HCT116 (cell line): ENCODE results near the gene BHLHE41. TPM values are rescaled to one million over a fixed set of nuclear protein-coding genes. Genes with fewer than 3 reads are reported as not detected.

Source experiments
- ATAC-seq: fragments of 200-7000 bp; cut with Tn5 transposase; 2 replicates; pipeline ENCODE4 v1.9.1; 2020; ENCODE audit warnings: mild to moderate bottlenecking, moderate library complexity
- BruUV-seq: library from RNA; stranded (reverse); fragments of 400-500 nt; replicated peaks from 2 replicates; lab custom pipeline; 2021; lab: Mats Ljungman, UMichigan
- CTCF ChIA-PET: fragments of 300-600 bp; sonication (Branson Sonifier 250); formaldehyde crosslinking; loops from one replicate; lab custom pipeline; 2021; ENCODE audit warnings: antibody characterized with exemption; lab: Charles Lee
- POLR2A ChIA-PET: fragments of 300-600, 350-600 bp; sonication (Branson Sonifier 250); formaldehyde crosslinking; loops from one replicate; lab custom pipeline; 2021; ENCODE audit warnings: antibody characterized with exemption; lab: Charles Lee
- RAD21 ChIA-PET, 2 experiments: fragments of 300-600 bp; sonication (Branson Sonifier 250); formaldehyde crosslinking; loops; one replicate each; lab custom pipeline; 2023; ENCODE audit warnings: low total read pairs in 2 of 2; ENCODE audit not compliant: uncharacterized antibody in 2 of 2, unreplicated experiment in 2 of 2, low non-redundant PET in 1 of 2; lab: Charles Lee
- DNase-seq: peaks from one replicate; pipeline ENCODE4 v3.0.0-alpha.2; 2010; ENCODE audit warnings: low read depth, low spot score
- H2AFZ ChIP-seq: fragments of 200-600 bp; shearing (Covaris generic), sonication (generic); 2 replicates; pipeline ENCODE4 v1.6.1; 2017; ENCODE audit warnings: low read depth, mixed run types, mixed read lengths, antibody characterized with exemption, low read length; ENCODE audit not compliant: poor library complexity, severe bottlenecking
- H3K27ac ChIP-seq: 2 replicates; pipeline ENCODE4 v1.5.1; 2012; ENCODE audit warnings: low read depth, low read length
- H3K27me3 ChIP-seq: fragments of 200-600 bp; sonication (generic); 2 replicates; pipeline ENCODE4 v1.6.1; 2016; ENCODE audit warnings: mixed run types, low read length, mixed read lengths; ENCODE audit not compliant: insufficient read depth
- H3K36me3 ChIP-seq, 2 experiments: fragments of 200-500 bp in 1 of 2; fragments of 200-600 bp in 1 of 2; sonication (Bioruptor generic) in 1 of 2; sonication (generic) in 1 of 2; 2 replicates each; pipeline versions ENCODE4 v1.5.1 to v1.6.1; 2014 to 2016; ENCODE audit warnings: low read length in 2 of 2, inconsistent platforms in 1 of 2, mixed read lengths in 1 of 2, mixed run types in 1 of 2; ENCODE audit not compliant: insufficient read depth in 2 of 2, control insufficient read depth in 1 of 2
- H3K4me1 ChIP-seq, 2 experiments: fragments of 200-600 bp in 1 of 2; sonication (generic) in 1 of 2; 2 replicates each; pipeline versions ENCODE4 v1.5.1 to v1.6.1; 2012 to 2017; ENCODE audit warnings: low read length in 2 of 2, inconsistent platforms in 1 of 2, mild to moderate bottlenecking in 1 of 2, mixed read lengths in 1 of 2, mixed run types in 1 of 2, moderate library complexity in 1 of 2; ENCODE audit not compliant: insufficient read depth in 2 of 2, control insufficient read depth in 1 of 2
- H3K4me2 ChIP-seq: fragments of 200-600 bp; sonication (generic); 2 replicates; pipeline ENCODE4 v1.6.1; 2017; ENCODE audit warnings: mixed run types, low read length, mixed read lengths
- H3K4me3 ChIP-seq, 2 experiments: fragments of 200-600 bp in 1 of 2; sonication (generic) in 1 of 2; replicated peaks in 1 of 2; 2 replicates each; pipeline ENCODE4 v1.5.1; 2011 to 2016; ENCODE audit warnings: low read length in 2 of 2, control low read depth in 1 of 2, low read depth in 1 of 2, mild to moderate bottlenecking in 1 of 2, mixed read lengths in 1 of 2, mixed run types in 1 of 2
- H3K79me2 ChIP-seq: fragments of 200-600 bp; sonication (generic); 2 replicates; pipeline ENCODE4 v1.6.1; 2017; ENCODE audit warnings: mild to moderate bottlenecking, mixed run types, low read length, moderate library complexity, mixed read lengths; ENCODE audit not compliant: insufficient read depth
- H3K9ac ChIP-seq: fragments of 200-600 bp; sonication (generic); 2 replicates; pipeline ENCODE4 v1.6.1; 2016; ENCODE audit warnings: low read length, mixed read lengths
- H3K9me2 ChIP-seq: fragments of 200-600 bp; sonication (generic), shearing (Covaris generic); 2 replicates; pipeline ENCODE4 v1.6.1; 2017; ENCODE audit warnings: mixed run types, mild to moderate bottlenecking, moderate library complexity; ENCODE audit not compliant: insufficient read depth
- H3K9me3 ChIP-seq, 2 experiments: fragments of 200-500 bp in 1 of 2; fragments of 200-600 bp in 1 of 2; sonication (Bioruptor generic) in 1 of 2; sonication (generic) in 1 of 2; 2 replicates each; pipeline ENCODE4 v1.6.1; 2014 to 2017; ENCODE audit warnings: low read length in 2 of 2, mixed read lengths in 2 of 2, inconsistent platforms in 1 of 2, low read depth in 1 of 2, mild to moderate bottlenecking in 1 of 2, mixed run types in 1 of 2, moderate library complexity in 1 of 2; ENCODE audit not compliant: control insufficient read depth in 1 of 2, insufficient read depth in 1 of 2
- H4K20me1 ChIP-seq: fragments of 200-600 bp; sonication (generic), shearing (Covaris generic); 2 replicates; pipeline ENCODE4 v1.6.1; 2017; ENCODE audit warnings: mixed run types, mild to moderate bottlenecking, moderate library complexity; ENCODE audit not compliant: insufficient read depth
- CBX3 ChIP-seq: IDR thresholded peaks from 2 replicates; pipeline ENCODE4 v1.6.1; 2012; ENCODE audit warnings: low read depth
- EGR1 ChIP-seq: IDR thresholded peaks from 2 replicates; pipeline ENCODE4 v1.6.1; 2012; ENCODE audit warnings: low read depth
- ELF1 ChIP-seq: IDR thresholded peaks from 2 replicates; pipeline ENCODE4 v1.6.1; 2012; ENCODE audit warnings: low read depth, borderline replicate concordance
- EZH2 ChIP-seq: fragments of 200-600 bp; sonication (generic); IDR thresholded peaks from 2 replicates; pipeline ENCODE4 v1.6.1; 2017; ENCODE audit warnings: antibody characterized with exemption, mixed run types
- EZH2phosphoT487 ChIP-seq: fragments of 200-600 bp; IDR thresholded peaks from 2 replicates; pipeline ENCODE4 v1.6.1; 2018; ENCODE audit warnings: antibody characterized with exemption, borderline replicate concordance
- FOSL1 ChIP-seq: IDR thresholded peaks from 2 replicates; pipeline ENCODE4 v1.6.1; 2012; ENCODE audit warnings: low read depth
- POLR2A ChIP-seq: IDR thresholded peaks from 2 replicates; pipeline ENCODE4 v1.7.0; 2011; ENCODE audit warnings: borderline replicate concordance; ENCODE audit not compliant: insufficient read depth, insufficient read length; ENCODE audit errors: extremely low read depth
- POLR2AphosphoS5 ChIP-seq: IDR thresholded peaks from 2 replicates; pipeline ENCODE4 v1.6.1; 2011; ENCODE audit warnings: mild to moderate bottlenecking, low read depth, low read length, moderate library complexity
- RAD21 ChIP-seq: IDR thresholded peaks from 2 replicates; pipeline ENCODE4 v1.6.1; 2012; ENCODE audit warnings: low read depth, mild to moderate bottlenecking
- SRF ChIP-seq: IDR thresholded peaks from 2 replicates; pipeline ENCODE4 v1.6.1; 2012; ENCODE audit warnings: low read depth
- YY1 ChIP-seq: IDR thresholded peaks from 2 replicates; pipeline ENCODE4 v1.6.1; 2011; ENCODE audit warnings: low read length, low read depth, moderate library complexity, mild to moderate bottlenecking; ENCODE audit not compliant: insufficient replicate concordance; ENCODE audit errors: extremely low read depth
- ZFX ChIP-seq: fragments of 450-650 bp; IDR thresholded peaks from 2 replicates; pipeline ENCODE4 v1.6.1; 2017
- intact Hi-C: fragments of 100-400 bp; cut with micrococcal nuclease; formaldehyde crosslinking; loops from 2 replicates; pipeline ENCODE4 v1.10.0; 2022
- total RNA-seq: library from RNA; stranded (reverse); gene quantifications from one replicate; pipeline ENCODE4 v1.2.1, GENCODE V29; 2021; ENCODE audit not compliant: unreplicated experiment
- TF ChIP-seq, protein P1 (sequence below): IDR thresholded peaks from 2 replicates; pipeline ENCODE4 v1.6.1; 2012
- TF ChIP-seq, protein P2 (sequence below), 3 experiments: fragments of 200-600 bp in 1 of 3; sonication (generic) in 1 of 3; IDR thresholded peaks in 2 of 3; conservative IDR thresholded peaks in 1 of 3; 2 replicates each; pipeline ENCODE4 v1.5.1; 2012 to 2017; ENCODE audit warnings: low read depth in 2 of 3, low read length in 2 of 3, antibody characterized with exemption in 1 of 3, borderline replicate concordance in 1 of 3, control low read depth in 1 of 3, mild to moderate bottlenecking in 1 of 3, mixed read lengths in 1 of 3, mixed run types in 1 of 3, moderate library complexity in 1 of 3; ENCODE audit not compliant: insufficient read depth in 1 of 3
- TF ChIP-seq, protein P3 (sequence below): IDR thresholded peaks from 2 replicates; pipeline ENCODE4 v1.6.1; 2012
- TF ChIP-seq, protein P4 (sequence below): IDR thresholded peaks from 2 replicates; pipeline ENCODE4 v1.6.1; 2011; ENCODE audit warnings: mild to moderate bottlenecking, low read length, moderate library complexity; ENCODE audit not compliant: insufficient replicate concordance; ENCODE audit errors: extremely low read depth
- TF ChIP-seq, protein P5 (sequence below): IDR thresholded peaks from 2 replicates; pipeline ENCODE4 v1.6.1; 2012; ENCODE audit warnings: low read depth

Gene BHLHE41
- total RNA-seq, 1 experiment from 2014 or later = 4.7 TPM

DNA sequence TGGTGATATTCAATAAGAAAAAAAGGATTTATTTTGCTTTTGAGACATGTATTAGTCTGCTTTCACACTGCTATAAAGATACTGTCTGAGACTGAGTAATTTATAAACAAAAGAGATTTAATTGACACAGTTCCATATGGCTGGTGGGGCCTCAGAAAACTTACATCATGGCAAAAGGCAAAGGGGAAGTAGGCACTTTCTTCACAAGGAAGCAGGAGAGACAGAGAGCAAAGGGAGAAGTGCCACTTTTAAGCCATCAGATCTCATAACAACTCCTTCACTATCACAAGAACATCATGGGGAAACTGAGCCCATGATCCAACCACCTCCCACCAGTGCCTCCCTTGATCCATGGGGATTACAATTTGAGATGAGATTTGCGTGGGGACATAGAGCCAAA lies 43.9 kb downstream of the BHLHE41 start:
- H2AFZ ChIP-seq = no peak overlapping the region
- H3K4me3 ChIP-seq = no peak overlapping the region
- ChIA-PET RAD21 (no interaction called here), POLR2A (no interaction called here)
- no TSS peak for BruUV-seq
- intact Hi-C loops = no loop called here
- no peak overlapping the region for H3K9ac ChIP-seq
- H3K4me1 ChIP-seq = no peaks in the 10 kb centered on the region
- no peaks in the 10 kb centered on the region for H3K79me2 ChIP-seq
- no peak overlapping the region for H3K27ac ChIP-seq
- no peak overlapping the region for H3K4me2 ChIP-seq
- TF ChIP-seq RAD21 (no peak), EZH2phosphoT487 (no peak), YY1 (no peak), ZFX (no peak), EGR1 (no peak), SRF (no peak), POLR2A (no peak), FOSL1 (no peak), ELF1 (no peak), CBX3 (no peak), POLR2AphosphoS5 (no peak), EZH2 (no peak)
- TF ChIP-seq, protein P1, sequence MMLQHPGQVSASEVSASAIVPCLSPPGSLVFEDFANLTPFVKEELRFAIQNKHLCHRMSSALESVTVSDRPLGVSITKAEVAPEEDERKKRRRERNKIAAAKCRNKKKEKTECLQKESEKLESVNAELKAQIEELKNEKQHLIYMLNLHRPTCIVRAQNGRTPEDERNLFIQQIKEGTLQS = no peak
- TF ChIP-seq, protein P2, sequence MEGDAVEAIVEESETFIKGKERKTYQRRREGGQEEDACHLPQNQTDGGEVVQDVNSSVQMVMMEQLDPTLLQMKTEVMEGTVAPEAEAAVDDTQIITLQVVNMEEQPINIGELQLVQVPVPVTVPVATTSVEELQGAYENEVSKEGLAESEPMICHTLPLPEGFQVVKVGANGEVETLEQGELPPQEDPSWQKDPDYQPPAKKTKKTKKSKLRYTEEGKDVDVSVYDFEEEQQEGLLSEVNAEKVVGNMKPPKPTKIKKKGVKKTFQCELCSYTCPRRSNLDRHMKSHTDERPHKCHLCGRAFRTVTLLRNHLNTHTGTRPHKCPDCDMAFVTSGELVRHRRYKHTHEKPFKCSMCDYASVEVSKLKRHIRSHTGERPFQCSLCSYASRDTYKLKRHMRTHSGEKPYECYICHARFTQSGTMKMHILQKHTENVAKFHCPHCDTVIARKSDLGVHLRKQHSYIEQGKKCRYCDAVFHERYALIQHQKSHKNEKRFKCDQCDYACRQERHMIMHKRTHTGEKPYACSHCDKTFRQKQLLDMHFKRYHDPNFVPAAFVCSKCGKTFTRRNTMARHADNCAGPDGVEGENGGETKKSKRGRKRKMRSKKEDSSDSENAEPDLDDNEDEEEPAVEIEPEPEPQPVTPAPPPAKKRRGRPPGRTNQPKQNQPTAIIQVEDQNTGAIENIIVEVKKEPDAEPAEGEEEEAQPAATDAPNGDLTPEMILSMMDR (IDR thresholded peaks at IDR 0.05 in 2 of 3, conservative IDR thresholded peaks at IDR 0.05 in 1 of 3; ENCODE audit: borderline replicate concordance in 1 of 3, insufficient read depth in 1 of 3, low read depth in 2 of 3, low read length in 2 of 3) = no peak
- TF ChIP-seq, protein P3, sequence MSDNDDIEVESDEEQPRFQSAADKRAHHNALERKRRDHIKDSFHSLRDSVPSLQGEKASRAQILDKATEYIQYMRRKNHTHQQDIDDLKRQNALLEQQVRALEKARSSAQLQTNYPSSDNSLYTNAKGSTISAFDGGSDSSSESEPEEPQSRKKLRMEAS = no peak
- TF ChIP-seq, protein P4, sequence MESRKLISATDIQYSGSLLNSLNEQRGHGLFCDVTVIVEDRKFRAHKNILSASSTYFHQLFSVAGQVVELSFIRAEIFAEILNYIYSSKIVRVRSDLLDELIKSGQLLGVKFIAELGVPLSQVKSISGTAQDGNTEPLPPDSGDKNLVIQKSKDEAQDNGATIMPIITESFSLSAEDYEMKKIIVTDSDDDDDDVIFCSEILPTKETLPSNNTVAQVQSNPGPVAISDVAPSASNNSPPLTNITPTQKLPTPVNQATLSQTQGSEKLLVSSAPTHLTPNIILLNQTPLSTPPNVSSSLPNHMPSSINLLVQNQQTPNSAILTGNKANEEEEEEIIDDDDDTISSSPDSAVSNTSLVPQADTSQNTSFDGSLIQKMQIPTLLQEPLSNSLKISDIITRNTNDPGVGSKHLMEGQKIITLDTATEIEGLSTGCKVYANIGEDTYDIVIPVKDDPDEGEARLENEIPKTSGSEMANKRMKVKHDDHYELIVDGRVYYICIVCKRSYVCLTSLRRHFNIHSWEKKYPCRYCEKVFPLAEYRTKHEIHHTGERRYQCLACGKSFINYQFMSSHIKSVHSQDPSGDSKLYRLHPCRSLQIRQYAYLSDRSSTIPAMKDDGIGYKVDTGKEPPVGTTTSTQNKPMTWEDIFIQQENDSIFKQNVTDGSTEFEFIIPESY = no peak
- TF ChIP-seq, protein P5, sequence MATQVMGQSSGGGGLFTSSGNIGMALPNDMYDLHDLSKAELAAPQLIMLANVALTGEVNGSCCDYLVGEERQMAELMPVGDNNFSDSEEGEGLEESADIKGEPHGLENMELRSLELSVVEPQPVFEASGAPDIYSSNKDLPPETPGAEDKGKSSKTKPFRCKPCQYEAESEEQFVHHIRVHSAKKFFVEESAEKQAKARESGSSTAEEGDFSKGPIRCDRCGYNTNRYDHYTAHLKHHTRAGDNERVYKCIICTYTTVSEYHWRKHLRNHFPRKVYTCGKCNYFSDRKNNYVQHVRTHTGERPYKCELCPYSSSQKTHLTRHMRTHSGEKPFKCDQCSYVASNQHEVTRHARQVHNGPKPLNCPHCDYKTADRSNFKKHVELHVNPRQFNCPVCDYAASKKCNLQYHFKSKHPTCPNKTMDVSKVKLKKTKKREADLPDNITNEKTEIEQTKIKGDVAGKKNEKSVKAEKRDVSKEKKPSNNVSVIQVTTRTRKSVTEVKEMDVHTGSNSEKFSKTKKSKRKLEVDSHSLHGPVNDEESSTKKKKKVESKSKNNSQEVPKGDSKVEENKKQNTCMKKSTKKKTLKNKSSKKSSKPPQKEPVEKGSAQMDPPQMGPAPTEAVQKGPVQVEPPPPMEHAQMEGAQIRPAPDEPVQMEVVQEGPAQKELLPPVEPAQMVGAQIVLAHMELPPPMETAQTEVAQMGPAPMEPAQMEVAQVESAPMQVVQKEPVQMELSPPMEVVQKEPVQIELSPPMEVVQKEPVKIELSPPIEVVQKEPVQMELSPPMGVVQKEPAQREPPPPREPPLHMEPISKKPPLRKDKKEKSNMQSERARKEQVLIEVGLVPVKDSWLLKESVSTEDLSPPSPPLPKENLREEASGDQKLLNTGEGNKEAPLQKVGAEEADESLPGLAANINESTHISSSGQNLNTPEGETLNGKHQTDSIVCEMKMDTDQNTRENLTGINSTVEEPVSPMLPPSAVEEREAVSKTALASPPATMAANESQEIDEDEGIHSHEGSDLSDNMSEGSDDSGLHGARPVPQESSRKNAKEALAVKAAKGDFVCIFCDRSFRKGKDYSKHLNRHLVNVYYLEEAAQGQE = no peak
- TF ChIP-seq, all 23 proteins: peak for 0
- H3K9me3 ChIP-seq = peaks cover 0 to 4% of the 10 kb centered on the region in 2 experiments; a peak in 1 of 4 replicates
- ATAC-seq = no peak
- H3K9me2 ChIP-seq = no peaks in the 10 kb centered on the region
- no peaks in the 10 kb centered on the region for H3K27me3 ChIP-seq
- H3K36me3 ChIP-seq = no peaks in the 10 kb centered on the region
- no peaks in the 10 kb centered on the region for H4K20me1 ChIP-seq
- CTCF ChIA-PET = no interaction called here
- DNase-seq = no peak
